GM13977 (cell line): ENCODE data around the gene ZAP70.

Source experiments
- DNase-seq: peaks from one replicate; pipeline ENCODE4 v3.0.0; 2012; ENCODE audit warnings: low spot score
- in situ Hi-C: fragments of 300-500 bp; cut with MboI; formaldehyde crosslinking; loops from one replicate; pipeline ENCODE4 v1.12.0; 2022; ENCODE audit warnings: low sequenced_read_pairs, low pct_unique_long_range_greater_than_20kb, mixed read lengths, inconsistent platforms; ENCODE audit not compliant: unreplicated experiment
- TF ChIP-seq, protein P1 (sequence below): IDR thresholded peaks from 2 replicates; pipeline ENCODE4 v1.5.1; 2012; ENCODE audit warnings: mild to moderate bottlenecking, control low read depth; ENCODE audit not compliant: insufficient read depth; ENCODE audit errors: extremely low read depth, missing control alignments

Gene ZAP70

DNA sequence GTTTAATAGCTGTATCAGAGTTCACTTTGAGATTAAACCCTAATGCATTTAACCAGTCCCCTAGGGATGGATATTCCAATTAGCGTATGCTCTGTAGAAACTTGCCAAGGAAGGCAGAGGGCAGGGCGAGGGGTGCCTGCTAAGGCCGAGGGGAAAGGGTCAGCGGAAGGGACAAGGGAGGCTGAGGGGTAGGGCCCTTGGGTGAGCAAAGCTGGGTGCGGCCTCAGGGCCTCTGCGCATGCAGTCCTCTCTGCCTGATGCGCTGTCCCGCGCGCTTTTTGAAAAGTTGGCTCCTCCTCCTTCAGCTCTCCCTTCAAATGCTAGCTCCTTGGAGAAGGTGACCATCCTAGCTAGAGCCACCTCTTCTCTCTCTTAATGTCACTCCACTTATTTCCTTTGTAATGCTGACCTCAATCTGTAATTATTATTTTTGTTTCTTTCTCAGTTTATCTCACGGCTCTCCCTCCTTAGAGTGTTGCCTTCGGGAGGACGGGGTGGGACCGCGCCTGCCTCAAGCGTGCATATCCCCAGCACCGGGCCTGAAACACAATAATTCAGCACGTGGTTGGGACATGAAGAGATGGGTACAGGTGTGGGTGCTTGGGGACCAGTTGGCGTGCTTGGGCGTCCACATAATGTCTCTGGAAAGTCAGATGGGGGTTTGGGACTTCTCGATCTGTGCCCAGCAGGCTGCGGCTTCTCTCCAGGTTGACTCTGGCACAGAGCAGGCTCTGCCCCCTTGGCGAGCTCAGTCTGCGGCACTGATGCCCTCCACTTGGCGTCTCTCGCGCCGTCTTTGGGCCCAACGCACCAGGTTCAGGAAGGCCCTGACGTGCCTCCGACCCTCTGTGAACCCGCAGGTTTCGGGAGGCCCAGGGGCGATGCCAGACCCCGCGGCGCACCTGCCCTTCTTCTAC lies 10.0 kb downstream of the ZAP70 start:
- TF ChIP-seq, protein P1, sequence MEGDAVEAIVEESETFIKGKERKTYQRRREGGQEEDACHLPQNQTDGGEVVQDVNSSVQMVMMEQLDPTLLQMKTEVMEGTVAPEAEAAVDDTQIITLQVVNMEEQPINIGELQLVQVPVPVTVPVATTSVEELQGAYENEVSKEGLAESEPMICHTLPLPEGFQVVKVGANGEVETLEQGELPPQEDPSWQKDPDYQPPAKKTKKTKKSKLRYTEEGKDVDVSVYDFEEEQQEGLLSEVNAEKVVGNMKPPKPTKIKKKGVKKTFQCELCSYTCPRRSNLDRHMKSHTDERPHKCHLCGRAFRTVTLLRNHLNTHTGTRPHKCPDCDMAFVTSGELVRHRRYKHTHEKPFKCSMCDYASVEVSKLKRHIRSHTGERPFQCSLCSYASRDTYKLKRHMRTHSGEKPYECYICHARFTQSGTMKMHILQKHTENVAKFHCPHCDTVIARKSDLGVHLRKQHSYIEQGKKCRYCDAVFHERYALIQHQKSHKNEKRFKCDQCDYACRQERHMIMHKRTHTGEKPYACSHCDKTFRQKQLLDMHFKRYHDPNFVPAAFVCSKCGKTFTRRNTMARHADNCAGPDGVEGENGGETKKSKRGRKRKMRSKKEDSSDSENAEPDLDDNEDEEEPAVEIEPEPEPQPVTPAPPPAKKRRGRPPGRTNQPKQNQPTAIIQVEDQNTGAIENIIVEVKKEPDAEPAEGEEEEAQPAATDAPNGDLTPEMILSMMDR: no peak
- in situ Hi-C loops: no loop called here
- DNase-seq: no peak

GRCh38 chr2:97724073-97724410 lies 10.7 kb downstream of the ZAP70 start:
- in situ Hi-C loops: no loop called here
- no peak for DNase-seq
- TF ChIP-seq, protein P1: no peak

- in situ Hi-C loops: no loop called here
Measured at GRCh38 chr2:97724501-97724900, 11.1 kb downstream of the ZAP70 start.

GRCh38 chr2:97724946-97725688 lies 11.7 kb downstream of the ZAP70 start:
- TF ChIP-seq, protein P1: no peak
- no peak for DNase-seq
- in situ Hi-C loops: no loop called here

More at GRCh38 chr2:97724501-97724900, 11.1 kb downstream of the ZAP70 start:
- DNase-seq: no peak
- TF ChIP-seq, protein P1: no peak

DNA sequence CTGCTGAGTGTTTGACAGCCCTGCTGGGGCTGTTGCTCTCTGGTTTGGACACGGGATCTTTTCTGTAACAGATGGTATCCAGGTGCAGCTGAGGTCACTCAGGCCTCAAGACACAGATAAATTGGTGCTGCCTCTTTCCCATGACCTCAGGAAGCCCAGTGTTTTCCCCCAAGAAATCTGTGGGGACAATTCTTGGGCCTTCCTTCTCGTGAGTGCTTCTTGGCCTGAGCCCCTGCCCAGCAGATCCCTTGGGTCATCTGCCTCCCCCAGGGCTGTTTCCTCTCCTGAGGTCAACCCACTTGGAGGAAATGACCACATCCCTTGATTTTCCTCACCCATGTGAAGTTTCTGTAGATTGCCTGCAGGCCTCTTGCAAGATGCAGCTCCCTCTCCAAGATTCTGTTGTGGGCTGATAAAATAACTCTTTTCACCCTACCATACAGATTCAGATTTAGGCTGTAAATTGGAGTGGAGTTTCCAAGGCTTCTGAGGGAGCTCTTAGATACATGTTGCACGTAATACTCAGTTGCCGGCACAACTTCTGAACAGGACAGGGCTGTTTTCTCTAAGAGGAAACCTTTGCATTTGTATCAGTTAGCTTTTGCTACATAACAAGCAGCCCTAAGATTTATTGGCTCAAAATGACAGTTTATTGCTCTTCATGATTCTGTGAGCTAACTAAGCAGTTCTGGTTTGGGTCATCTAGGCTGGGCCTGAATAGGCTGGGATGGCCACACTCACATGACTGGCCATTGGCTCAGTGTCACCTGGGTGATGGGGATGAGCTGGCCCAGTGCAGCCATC lies 13.1 kb downstream of the ZAP70 start:
- DNase-seq: no peak
- in situ Hi-C loops: no loop called here
- TF ChIP-seq, protein P1: no peak

DNA sequence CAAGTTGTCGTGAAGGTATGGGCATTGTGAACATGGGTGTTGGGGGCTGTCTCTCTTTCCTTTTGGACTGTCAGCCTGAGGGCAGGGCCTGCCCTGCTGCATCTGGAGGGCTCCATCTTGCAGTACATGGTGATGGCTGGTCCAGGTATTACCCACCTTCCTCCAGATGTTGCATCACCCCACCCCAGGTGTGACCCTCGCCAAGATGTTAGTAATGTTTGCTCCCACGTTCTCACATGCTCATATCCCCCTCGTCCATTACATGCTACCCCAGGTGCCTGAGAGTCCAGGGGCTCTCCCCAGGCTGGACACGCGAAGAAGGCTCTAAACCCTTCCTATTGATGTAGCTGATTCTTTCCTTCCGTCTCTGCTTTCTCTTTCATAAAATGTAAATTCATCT lies 13.9 kb downstream of the ZAP70 start:
- in situ Hi-C loops: no loop called here

More for the DNA sequence above, 13.9 kb downstream of the ZAP70 start:
- TF ChIP-seq, protein P1: no peak
- DNase-seq: no peak
